HL-60 (cell line): ENCODE data around the gene ARHGEF4.

Experiments used
- DNase-seq, 2 experiments: peaks; one replicate each; pipeline ENCODE4 v3.0.0-alpha.2; 2010 to 2020; ENCODE audit warnings: low read depth in 1 of 2, low spot score in 1 of 2
- H3K27ac ChIP-seq: fragments of 250-450 bp; sonication (Bioruptor Pico); replicated peaks from 2 replicates; pipeline ENCODE4 v1.5.1; 2020; ENCODE audit warnings: mild to moderate bottlenecking, moderate library complexity
- H3K27me3 ChIP-seq: fragments of 250-450 bp; sonication (Bioruptor Pico); 2 replicates; pipeline ENCODE4 v1.5.1; 2021; ENCODE audit warnings: mild to moderate bottlenecking, moderate library complexity; ENCODE audit not compliant: insufficient read depth, poor library complexity, severe bottlenecking
- H3K4me3 ChIP-seq: replicated peaks from 2 replicates; pipeline ENCODE4 v1.5.1; 2011; ENCODE audit warnings: mild to moderate bottlenecking, control low read depth, low read length; ENCODE audit not compliant: insufficient read depth
- GABPA ChIP-seq: IDR thresholded peaks from 2 replicates; pipeline ENCODE4 v1.6.1; 2012; ENCODE audit warnings: low read depth
- POLR2AphosphoS5 ChIP-seq: IDR thresholded peaks from 2 replicates; pipeline ENCODE4 v1.6.1; 2012; ENCODE audit warnings: low read depth
- SPI1 ChIP-seq: IDR thresholded peaks from 2 replicates; pipeline ENCODE4 v1.6.1; 2012; ENCODE audit warnings: low read depth, mild to moderate bottlenecking, borderline replicate concordance
- TF ChIP-seq, protein P1 (sequence below): IDR thresholded peaks from 2 replicates; pipeline ENCODE4 v1.6.1; 2012; ENCODE audit warnings: low read depth; ENCODE audit not compliant: insufficient replicate concordance
- TF ChIP-seq, protein P2 (sequence below): IDR thresholded peaks from one replicate; pipeline ENCODE4 v1.5.1; 2011; ENCODE audit warnings: low read length, control low read depth, inconsistent platforms; ENCODE audit not compliant: insufficient read depth

Gene ARHGEF4

DNA sequence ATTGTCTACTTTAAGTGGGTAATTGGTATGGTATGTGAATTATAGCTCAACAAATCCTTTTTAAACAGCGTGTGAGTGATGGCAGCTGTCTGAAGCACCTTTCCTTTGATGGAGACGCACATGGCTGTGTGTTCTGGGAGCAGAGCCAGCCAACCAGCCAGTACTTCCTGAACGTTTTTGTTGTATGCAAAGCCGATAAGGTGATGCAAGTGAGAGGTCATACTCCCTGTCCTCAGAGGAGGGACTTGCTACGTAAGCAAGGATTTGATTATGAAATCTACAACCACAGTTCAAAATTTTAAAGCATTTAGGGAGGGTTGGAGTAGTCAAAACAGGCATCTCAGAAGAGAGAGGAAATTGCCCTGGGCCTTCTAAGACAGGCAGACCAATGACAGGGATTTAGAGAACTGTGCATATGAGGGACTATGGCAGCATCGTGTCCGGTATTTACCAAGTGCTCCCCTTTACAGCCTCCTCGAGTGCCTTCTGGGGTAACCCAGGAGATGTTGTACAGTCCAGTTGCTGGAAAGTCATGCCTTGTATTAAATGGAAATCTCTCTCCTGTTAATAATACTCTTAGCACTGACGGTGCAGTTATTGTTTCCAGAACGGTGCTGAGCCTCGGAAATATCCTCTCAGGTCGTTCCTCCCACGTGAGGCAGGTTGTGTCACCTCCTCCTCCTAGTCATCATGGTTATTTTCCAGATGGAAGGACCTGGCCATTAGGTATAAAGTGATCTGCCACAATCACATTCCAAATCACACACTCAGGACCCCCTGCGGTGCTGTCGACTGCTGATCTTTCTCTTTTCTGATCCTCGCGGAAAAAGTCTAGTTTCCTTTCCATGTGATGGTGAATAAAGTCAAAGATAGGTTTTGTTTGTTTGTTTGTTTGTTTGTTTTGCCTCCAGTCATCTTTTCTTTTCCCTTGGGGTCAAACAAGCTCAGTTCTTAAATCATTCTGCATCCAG, 28.4 kb downstream of the ARHGEF4 start:
- no peak overlapping the region for H3K27ac ChIP-seq
- H3K27me3 ChIP-seq = no peaks in the 10 kb centered on the region
- H3K4me3 ChIP-seq = no peak overlapping the region
- peak; percentile 62 for DNase-seq
- TF ChIP-seq, protein P1, sequence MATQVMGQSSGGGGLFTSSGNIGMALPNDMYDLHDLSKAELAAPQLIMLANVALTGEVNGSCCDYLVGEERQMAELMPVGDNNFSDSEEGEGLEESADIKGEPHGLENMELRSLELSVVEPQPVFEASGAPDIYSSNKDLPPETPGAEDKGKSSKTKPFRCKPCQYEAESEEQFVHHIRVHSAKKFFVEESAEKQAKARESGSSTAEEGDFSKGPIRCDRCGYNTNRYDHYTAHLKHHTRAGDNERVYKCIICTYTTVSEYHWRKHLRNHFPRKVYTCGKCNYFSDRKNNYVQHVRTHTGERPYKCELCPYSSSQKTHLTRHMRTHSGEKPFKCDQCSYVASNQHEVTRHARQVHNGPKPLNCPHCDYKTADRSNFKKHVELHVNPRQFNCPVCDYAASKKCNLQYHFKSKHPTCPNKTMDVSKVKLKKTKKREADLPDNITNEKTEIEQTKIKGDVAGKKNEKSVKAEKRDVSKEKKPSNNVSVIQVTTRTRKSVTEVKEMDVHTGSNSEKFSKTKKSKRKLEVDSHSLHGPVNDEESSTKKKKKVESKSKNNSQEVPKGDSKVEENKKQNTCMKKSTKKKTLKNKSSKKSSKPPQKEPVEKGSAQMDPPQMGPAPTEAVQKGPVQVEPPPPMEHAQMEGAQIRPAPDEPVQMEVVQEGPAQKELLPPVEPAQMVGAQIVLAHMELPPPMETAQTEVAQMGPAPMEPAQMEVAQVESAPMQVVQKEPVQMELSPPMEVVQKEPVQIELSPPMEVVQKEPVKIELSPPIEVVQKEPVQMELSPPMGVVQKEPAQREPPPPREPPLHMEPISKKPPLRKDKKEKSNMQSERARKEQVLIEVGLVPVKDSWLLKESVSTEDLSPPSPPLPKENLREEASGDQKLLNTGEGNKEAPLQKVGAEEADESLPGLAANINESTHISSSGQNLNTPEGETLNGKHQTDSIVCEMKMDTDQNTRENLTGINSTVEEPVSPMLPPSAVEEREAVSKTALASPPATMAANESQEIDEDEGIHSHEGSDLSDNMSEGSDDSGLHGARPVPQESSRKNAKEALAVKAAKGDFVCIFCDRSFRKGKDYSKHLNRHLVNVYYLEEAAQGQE = no peak
- TF ChIP-seq POLR2AphosphoS5 (no peak), GABPA (no peak)

DNA sequence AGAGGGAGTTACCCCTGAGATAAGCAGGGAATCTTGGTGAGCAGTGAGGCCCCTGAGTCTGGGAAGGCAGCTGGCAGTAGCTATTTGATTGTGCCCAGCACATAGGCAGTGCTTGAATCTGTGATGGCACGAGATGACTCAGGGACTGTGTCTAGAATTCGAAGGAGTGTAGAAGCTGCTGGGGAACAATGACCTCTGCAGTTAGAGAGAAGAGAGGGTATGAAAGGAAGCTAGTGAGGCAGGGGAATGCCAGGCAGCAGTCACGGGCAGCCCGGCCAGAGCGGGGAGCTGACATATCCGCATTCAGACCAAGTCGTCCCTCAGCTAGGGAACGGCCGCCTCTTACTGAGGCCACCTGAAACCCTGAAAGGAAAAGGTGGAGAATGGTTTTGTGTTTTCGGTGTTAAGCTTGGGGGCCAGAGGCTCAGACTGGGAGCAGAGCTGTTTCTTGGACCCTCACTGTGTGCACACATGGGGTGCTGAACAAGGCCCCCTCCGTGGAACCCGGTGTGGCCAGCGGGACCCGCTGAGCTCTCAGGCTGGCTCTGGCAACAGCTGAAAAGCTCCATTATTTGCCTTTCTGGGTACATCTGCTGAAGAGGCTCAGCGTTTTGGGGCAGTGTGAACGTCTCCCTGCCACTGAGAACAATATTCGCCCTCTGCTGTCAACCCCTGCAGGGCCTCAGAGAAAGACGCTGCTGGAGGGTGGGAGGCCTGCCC, 32.9 kb downstream of the ARHGEF4 start:
- Histone ChIP-seq H3K27me3 (no peaks in the 10 kb centered on the region), H3K27ac (no peak overlapping the region), H3K4me3 (no peak overlapping the region)
- DNase-seq = no peak
- TF ChIP-seq, protein P1 = no peak
- TF ChIP-seq SPI1 = no peak
- no peak for TF ChIP-seq POLR2AphosphoS5
- no peak for TF ChIP-seq GABPA
- TF ChIP-seq, protein P2, sequence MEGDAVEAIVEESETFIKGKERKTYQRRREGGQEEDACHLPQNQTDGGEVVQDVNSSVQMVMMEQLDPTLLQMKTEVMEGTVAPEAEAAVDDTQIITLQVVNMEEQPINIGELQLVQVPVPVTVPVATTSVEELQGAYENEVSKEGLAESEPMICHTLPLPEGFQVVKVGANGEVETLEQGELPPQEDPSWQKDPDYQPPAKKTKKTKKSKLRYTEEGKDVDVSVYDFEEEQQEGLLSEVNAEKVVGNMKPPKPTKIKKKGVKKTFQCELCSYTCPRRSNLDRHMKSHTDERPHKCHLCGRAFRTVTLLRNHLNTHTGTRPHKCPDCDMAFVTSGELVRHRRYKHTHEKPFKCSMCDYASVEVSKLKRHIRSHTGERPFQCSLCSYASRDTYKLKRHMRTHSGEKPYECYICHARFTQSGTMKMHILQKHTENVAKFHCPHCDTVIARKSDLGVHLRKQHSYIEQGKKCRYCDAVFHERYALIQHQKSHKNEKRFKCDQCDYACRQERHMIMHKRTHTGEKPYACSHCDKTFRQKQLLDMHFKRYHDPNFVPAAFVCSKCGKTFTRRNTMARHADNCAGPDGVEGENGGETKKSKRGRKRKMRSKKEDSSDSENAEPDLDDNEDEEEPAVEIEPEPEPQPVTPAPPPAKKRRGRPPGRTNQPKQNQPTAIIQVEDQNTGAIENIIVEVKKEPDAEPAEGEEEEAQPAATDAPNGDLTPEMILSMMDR = no peak

DNA sequence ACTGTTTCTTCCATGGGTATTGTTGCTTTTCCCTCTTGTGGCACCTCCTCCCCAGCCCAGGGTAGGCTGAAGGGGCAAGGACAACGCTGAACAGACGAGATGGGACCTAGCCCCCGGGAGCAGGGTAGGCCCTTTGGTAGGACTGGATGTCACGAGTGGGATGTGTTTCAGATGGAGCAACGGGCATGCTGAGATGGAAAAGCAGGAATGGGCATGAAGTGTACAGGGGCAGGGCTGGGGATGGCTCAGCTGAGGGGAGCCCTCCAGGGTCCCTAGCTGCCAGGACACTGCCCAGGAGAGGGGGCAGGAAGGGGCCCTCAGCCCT, 33.4 kb downstream of the ARHGEF4 start:
- Histone ChIP-seq H3K27me3 (no peaks in the 10 kb centered on the region), H3K27ac (no peak overlapping the region), H3K4me3 (no peak overlapping the region)
- no peak for DNase-seq
- TF ChIP-seq, protein P2 = no peak
- no peak for TF ChIP-seq POLR2AphosphoS5
- TF ChIP-seq, protein P1 = no peak
- TF ChIP-seq GABPA = no peak
- no peak for TF ChIP-seq SPI1
